Loucy (cell line): ENCODE data around the gene SLX1B.
"Not testable (repeated sequence)": the region's sequence is repeated elsewhere in the genome, so short reads cannot be mapped to it uniquely, and the experiment has no call there.

ENCODE experiments used
- H2AFZ ChIP-seq: fragments of 200-600 bp; sonication (generic); 2 replicates; pipeline ENCODE4 v1.6.0; 2016; ENCODE audit warnings: antibody characterized with exemption, mild to moderate bottlenecking, low read length, moderate library complexity
- H3F3A ChIP-seq: fragments of 200-600 bp; 2 replicates; pipeline ENCODE4 v1.6.0; 2016; ENCODE audit warnings: antibody characterized with exemption, low read depth, mild to moderate bottlenecking
- H3K27me3 ChIP-seq: fragments of 200-600 bp; sonication (generic); 2 replicates; pipeline ENCODE4 v1.6.1; 2014; ENCODE audit warnings: low read length, mild to moderate bottlenecking; ENCODE audit not compliant: insufficient read depth, poor library complexity, severe bottlenecking
- H3K36me3 ChIP-seq: fragments of 200-600 bp; sonication (generic); 2 replicates; pipeline ENCODE4 v1.6.1; 2016; ENCODE audit warnings: low read length; ENCODE audit not compliant: insufficient read depth
- H3K4me1 ChIP-seq: fragments of 200-600 bp; sonication (generic); 2 replicates; pipeline ENCODE4 v1.5.1; 2014; ENCODE audit warnings: low read length, mild to moderate bottlenecking; ENCODE audit not compliant: insufficient read depth, poor library complexity, severe bottlenecking
- H3K4me2 ChIP-seq: fragments of 200-600 bp; sonication (generic); 2 replicates; pipeline ENCODE4 v1.6.0; 2014; ENCODE audit warnings: antibody characterized with exemption, low read length, low read depth, mild to moderate bottlenecking; ENCODE audit not compliant: poor library complexity, severe bottlenecking
- H3K4me3 ChIP-seq: fragments of 200-600 bp; sonication (generic); 2 replicates; pipeline ENCODE4 v1.5.1; 2014; ENCODE audit warnings: low read length, mild to moderate bottlenecking, mixed read lengths; ENCODE audit not compliant: poor library complexity, severe bottlenecking
- H3K79me2 ChIP-seq: fragments of 200-600 bp; sonication (generic); 2 replicates; pipeline ENCODE4 v1.6.1; 2014; ENCODE audit warnings: low read length; ENCODE audit not compliant: insufficient read depth
- H3K9ac ChIP-seq: fragments of 200-600 bp; sonication (generic); 2 replicates; pipeline ENCODE4 v1.6.0; 2014; ENCODE audit warnings: mild to moderate bottlenecking, low read depth, low read length, moderate library complexity; ENCODE audit not compliant: poor library complexity, severe bottlenecking
- H3K9me2 ChIP-seq: fragments of 200-600 bp; sonication (generic); replicated peaks from 2 replicates; pipeline ENCODE4 v1.6.1; 2016; ENCODE audit warnings: low read depth, low read length, mixed read lengths
- H3K9me3 ChIP-seq: fragments of 200-600 bp; sonication (generic); 2 replicates; pipeline ENCODE4 v1.6.1; 2014; ENCODE audit warnings: mild to moderate bottlenecking, antibody characterized with exemption, low read length, low read depth; ENCODE audit not compliant: insufficient read depth
- H4K20me1 ChIP-seq: fragments of 200-600 bp; sonication (generic); 2 replicates; pipeline ENCODE4 v1.6.0; 2014; ENCODE audit warnings: antibody characterized with exemption, low read length, mild to moderate bottlenecking; ENCODE audit not compliant: insufficient read depth, poor library complexity, severe bottlenecking

SLX1B gene

GRCh38 chr16:29454269-29454668, at the start of gene SLX1B, which contains the start of gene BOLA2:
TSS of gene SLX1B (plus strand) at chr16:29454533.
TSS of gene BOLA2 (minus strand) at chr16:29454351. CDS start at chr16:29454253, 98 bp downstream.
- not testable (repeated sequence) for H3K9me2 ChIP-seq, H4K20me1 ChIP-seq

GRCh38 chr16:29405249-29405648, 49.1 kb upstream of the SLX1B start:
- not testable (repeated sequence) for H4K20me1 ChIP-seq, H3K9ac ChIP-seq, H3K4me3 ChIP-seq, H3K9me3 ChIP-seq, H3F3A ChIP-seq, H3K79me2 ChIP-seq, H3K4me1 ChIP-seq, H3K9me2 ChIP-seq, H2AFZ ChIP-seq, H3K36me3 ChIP-seq, H3K27me3 ChIP-seq, H3K4me2 ChIP-seq

More at GRCh38 chr16:29454269-29454668, at the start of gene SLX1B, which contains the start of gene BOLA2:
- H3K79me2 ChIP-seq, H3K27me3 ChIP-seq, H3K9me3 ChIP-seq, H3F3A ChIP-seq, H3K9ac ChIP-seq, H3K4me3 ChIP-seq, H2AFZ ChIP-seq, H3K36me3 ChIP-seq, H3K4me1 ChIP-seq, H3K4me2 ChIP-seq: not testable (repeated sequence)

- not testable (repeated sequence) for H3K27me3 ChIP-seq, H3K36me3 ChIP-seq
These were observed 30.7 kb upstream of the SLX1B start for GRCh38 chr16:29423587-29423986.

GRCh38 chr16:29425390-29425789, 28.9 kb upstream of the SLX1B start:
- not testable (repeated sequence) for H3K4me3 ChIP-seq, H4K20me1 ChIP-seq

More at GRCh38 chr16:29423587-29423986, 30.7 kb upstream of the SLX1B start:
- not testable (repeated sequence) for H3K4me2 ChIP-seq, H3K9me3 ChIP-seq, H3K9ac ChIP-seq, H3K9me2 ChIP-seq, H3K4me1 ChIP-seq, H2AFZ ChIP-seq, H3F3A ChIP-seq, H4K20me1 ChIP-seq, H3K79me2 ChIP-seq, H3K4me3 ChIP-seq

DNA sequence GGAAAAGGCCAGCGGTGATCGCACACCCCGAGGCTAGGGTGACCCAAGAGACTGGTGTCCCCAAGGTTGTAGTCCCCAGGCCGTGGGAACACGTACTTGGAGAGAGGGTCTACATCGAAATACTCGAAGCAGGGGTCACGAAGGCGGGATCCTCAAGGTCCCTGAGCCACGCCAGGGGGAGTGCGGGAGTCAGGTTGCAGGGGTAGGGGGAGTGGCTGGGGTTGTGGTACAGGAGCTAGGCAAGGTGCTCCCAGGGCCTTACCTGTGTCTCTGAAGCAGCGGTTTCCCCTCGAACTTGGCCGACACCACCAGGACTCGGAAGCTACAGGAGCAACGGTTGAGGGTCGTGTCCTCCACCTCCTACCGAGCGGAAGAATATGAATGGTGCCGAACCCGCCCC, 579 bp upstream of the SLX1B start:
- not testable (repeated sequence) for H3K79me2 ChIP-seq, H2AFZ ChIP-seq

More at GRCh38 chr16:29425390-29425789, 28.9 kb upstream of the SLX1B start:
- H3F3A ChIP-seq, H3K9ac ChIP-seq, H3K79me2 ChIP-seq, H3K4me1 ChIP-seq, H3K9me3 ChIP-seq, H3K4me2 ChIP-seq, H3K9me2 ChIP-seq, H2AFZ ChIP-seq, H3K36me3 ChIP-seq, H3K27me3 ChIP-seq: not testable (repeated sequence)

DNA sequence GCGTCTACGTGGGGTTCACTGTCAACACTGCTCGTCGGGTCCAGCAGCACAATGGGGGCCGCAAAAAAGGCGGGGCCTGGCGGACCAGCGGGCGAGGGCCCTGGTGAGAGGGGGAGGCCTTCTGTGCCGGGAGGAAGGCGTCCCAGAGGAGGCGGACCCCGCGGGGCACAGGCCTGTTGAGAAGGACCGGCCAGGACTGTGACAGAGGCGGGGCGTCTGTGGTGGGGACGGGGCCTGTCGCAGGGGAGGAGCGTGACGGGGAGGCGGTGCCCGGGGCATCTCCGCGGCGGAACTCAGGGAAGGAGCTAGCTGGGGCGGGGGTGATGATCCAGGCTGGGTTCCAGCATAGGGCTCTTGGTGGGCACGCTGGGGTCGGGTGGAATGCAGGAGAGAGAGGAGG, 495 bp downstream of the SLX1B start:
- not testable (repeated sequence) for H3K4me3 ChIP-seq, H3F3A ChIP-seq, H3K9me2 ChIP-seq, H3K4me2 ChIP-seq, H4K20me1 ChIP-seq, H3K9ac ChIP-seq, H3K27me3 ChIP-seq, H3K79me2 ChIP-seq, H3K36me3 ChIP-seq, H3K9me3 ChIP-seq, H3K4me1 ChIP-seq, H2AFZ ChIP-seq

More for the DNA sequence above, 579 bp upstream of the SLX1B start:
- H3K9me3 ChIP-seq, H3K4me3 ChIP-seq, H3K9me2 ChIP-seq, H3K4me1 ChIP-seq, H4K20me1 ChIP-seq, H3K9ac ChIP-seq, H3K4me2 ChIP-seq, H3F3A ChIP-seq, H3K27me3 ChIP-seq, H3K36me3 ChIP-seq: not testable (repeated sequence)

GRCh38 chr16:29457660-29458059, 3.3 kb downstream of the SLX1B start:
- not testable (repeated sequence) for H3K4me1 ChIP-seq, H3K79me2 ChIP-seq, H4K20me1 ChIP-seq, H3K4me2 ChIP-seq, H3K36me3 ChIP-seq, H3K9me2 ChIP-seq, H3K4me3 ChIP-seq, H3F3A ChIP-seq, H2AFZ ChIP-seq, H3K9ac ChIP-seq, H3K27me3 ChIP-seq, H3K9me3 ChIP-seq
